Heart right ventricle (tissue), 16 donors: Measurements from ENCODE around the gene S100A14. TPM values are rescaled to one million over a fixed set of nuclear protein-coding genes. Genes with fewer than 3 reads are reported as not detected.
"Not testable (repeated sequence)": the region's sequence is repeated elsewhere in the genome, so short reads cannot be mapped to it uniquely, and the experiment has no call there.

ENCODE experiments used
- ATAC-seq, 8 donors: fragments of 200-7000 bp; cut with Tn5 transposase; one replicate each; pipeline ENCODE4 v1.9.1; 2020; ENCODE audit warnings: mild to moderate bottlenecking in 8 of 8, moderate library complexity in 8 of 8, moderate number of reproducible peaks in 1 of 8
- DNase-seq, 2 donors: peaks; one replicate each; pipeline ENCODE4 v3.0.0-alpha.2; 2020
- H3K27ac ChIP-seq, 10 donors: fragments of 200-600 bp; sonication (generic) in 2 of 10; one replicate each; pipeline versions ENCODE4 v1.5.0 to v1.8.0; 2020 to 2022; ENCODE audit warnings: mild to moderate bottlenecking in 3 of 10
- H3K27me3 ChIP-seq, 7 donors: fragments of 200-600 bp; one replicate each; pipeline ENCODE4 v1.8.0; 2021 to 2022; ENCODE audit warnings: mild to moderate bottlenecking in 2 of 7
- H3K36me3 ChIP-seq, 9 donors: fragments of 200-600 bp; sonication (generic) in 1 of 9; one replicate each; pipeline versions ENCODE4 v1.5.0 to v1.8.0; 2020 to 2022; ENCODE audit warnings: mild to moderate bottlenecking in 2 of 9
- H3K4me1 ChIP-seq, 9 donors: fragments of 200-600 bp; sonication (generic) in 1 of 9; one replicate each; pipeline versions ENCODE4 v1.5.0 to v1.8.0; 2020 to 2022; ENCODE audit warnings: mild to moderate bottlenecking in 4 of 9
- H3K4me3 ChIP-seq, 10 donors: fragments of 200-600 bp; sonication (generic) in 2 of 10; one replicate each; pipeline versions ENCODE4 v1.5.0 to v1.8.0; 2020 to 2022; ENCODE audit warnings: mild to moderate bottlenecking in 7 of 10, moderate library complexity in 2 of 10
- H3K9me3 ChIP-seq, 11 donors: fragments of 200-600 bp in 10 of 11; sonication (generic) in 2 of 11; one replicate each; pipeline versions ENCODE4 v1.5.0 to v1.8.0; 2013 to 2022; ENCODE audit warnings: mild to moderate bottlenecking in 2 of 11, control low read depth in 1 of 11, moderate library complexity in 1 of 11
- CTCF ChIP-seq, 9 donors: fragments of 200-600 bp; sonication (generic) in 2 of 9; IDR thresholded peaks; one replicate each; pipeline versions ENCODE4 v1.5.0 to v1.8.0; 2021 to 2022; ENCODE audit warnings: antibody characterized with exemption in 9 of 9, mild to moderate bottlenecking in 5 of 9, moderate library complexity in 1 of 9
- WGBS, 2 donors: extraction: QIAGEN DNeasy Blood & Tissue Kit; methylation state at CpG; one replicate each; pipeline ENCODE4 v1.1.7; 2013; ENCODE audit warnings: inconsistent platforms in 1 of 2; 5-methylcytosine and 5-hydroxymethylcytosine counted together
- intact Hi-C, 10 donors: fragments of 100-400 bp; cut with DNase I; formaldehyde crosslinking; loops; one replicate each; pipeline versions ENCODE4 v1.11.1 to v1.14.2; 2022
- polyA plus RNA-seq, 2 donors: library from polyadenylated mRNA; stranded (reverse); fragments of 200-250 nt; gene quantifications; one replicate each; pipeline ENCODE4 v1.2.3, GENCODE V29; 2013
- total RNA-seq, 10 donors: library from RNA; stranded (reverse); fragmentation: NEBNext Ultra II Directional in 3 of 10; extraction: Animal tissue kit (Norgen Biotek cat#: 25700) in 3 of 10; gene quantifications; one replicate each; pipeline versions ENCODE4 v1.2.1 to v1.2.4, GENCODE V29; 2021 to 2023
- donor health status: Arrhythmogenic right ventricular cardiomyopathy.
- donor health status: ischemic (EF 13 %, LVEDD 7.1; RV severe dilation, severe dysfunction).
- donor health status: healthy with polysubstance abuse.
- donor health status: DM: no; HTN: yes; CAD: no.
- donor health status: DM: no; HTN: no; CAD: no.
- donor health status: ischemic (EF 25% LVEDD 6.9; RV normal size, moderate dysfunction).
- donor health status: ischemic (EF 25% LVEDD 5.7; RV mildly dilated, moderate dysfunction).
- donor health status: healthy.
- donor health status: DM: yes; HTN: yes; CAD: no.
- donor health status: Ischemic cardiomyopathy.
- donor health status: ischemic (EF 35%, LVEDD 5.7; RV mildly dilated, moderate dysfunction).
- donor health status: nonischemic (EF 11% LVEDD 7.7; RV severe dilation, severe dysfunction).
- donor health status: DM: yes; HTN: yes; CAD: no.
- donor health status: PGD.
- donor health status: ischemic (EF 29% LVEDD 5.4; RV normal size, mild dysfunction).
- donor health status: nonischemic (EF 23%, LVEDD 6.1; RV moderate dilation, normal function).

S100A14 gene
- total and polyA plus RNA-seq, 12 donors = 0.80 to 7.3 (median 4.1) TPM

GRCh38 chr1:153587314-153587713 is 28.8 kb downstream of the S100A14 start:
- Histone ChIP-seq H3K4me1 (peaks cover 0 to 9% (median 0%) of the 10 kb centered on the region in 9 donors), H3K4me3 (no peak overlapping the region), H3K27ac (no peak overlapping the region), H3K36me3 (no peaks in the 10 kb centered on the region), H3K27me3 (no peaks in the 10 kb centered on the region), H3K9me3 (no peaks in the 10 kb centered on the region)
- peak in 3 of 8 donors; percentile 53 to 67 (median 55) for ATAC-seq
- 30 to 34% methylated on average over 5 of the region's 5 CpGs for WGBS, 2 donors
- intact Hi-C loops = loop anchor here in 1 of 10 donors (5.0 kb wide), 1 partner anchor 220 kb away; no protein-coding TSS in a partner anchor
- no peak for TF ChIP-seq CTCF (IDR thresholded peaks at IDR 0.05)
- DNase-seq = no peak

- H3K4me3 ChIP-seq = no peak overlapping the region
- no peaks in the 10 kb centered on the region for H3K9me3 ChIP-seq
- H3K4me1 ChIP-seq = peaks cover 0 to 9% (median 0%) of the 10 kb centered on the region in 9 donors
- no peak for ATAC-seq
- no peak for DNase-seq
- no peaks in the 10 kb centered on the region for H3K27me3 ChIP-seq
- 44 to 55% methylated on average over 1 of the region's 1 CpG for WGBS, 2 donors
- intact Hi-C loops = loop anchor here in 1 of 10 donors (5.0 kb wide), 1 partner anchor 219 kb away; no protein-coding TSS in a partner anchor
- no peak for TF ChIP-seq CTCF (IDR thresholded peaks at IDR 0.05)
- H3K36me3 ChIP-seq = no peaks in the 10 kb centered on the region
- H3K27ac ChIP-seq = no peak overlapping the region
Observed at GRCh38 chr1:153586347-153586746, 29.8 kb downstream of the S100A14 start.

DNA sequence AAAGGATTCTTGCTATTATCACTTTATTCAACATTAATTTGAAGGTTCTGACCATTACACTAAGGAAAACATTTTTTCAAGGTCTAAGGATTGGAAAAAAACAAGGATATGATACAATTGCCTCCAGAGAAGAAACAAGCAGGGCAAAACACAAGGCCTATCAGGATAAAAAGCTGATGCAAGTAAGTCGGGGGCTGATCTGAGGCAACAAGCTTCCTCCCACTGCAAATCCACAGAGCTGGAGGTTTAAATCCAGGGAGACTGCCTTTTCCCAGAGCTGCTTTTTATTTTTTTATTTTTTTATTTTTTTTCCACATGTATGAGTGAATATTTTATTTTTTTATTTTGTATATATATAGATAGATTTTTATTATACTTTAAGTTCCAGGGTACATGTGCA is 31.1 kb downstream of the S100A14 start:
- WGBS, 2 donors = 83 to 84% methylated on average over 1 of the region's 1 CpG
- no peak for ATAC-seq
- no peaks in the 10 kb centered on the region for H3K9me3 ChIP-seq
- no peak for DNase-seq
- no peak overlapping the region for H3K4me3 ChIP-seq
- TF ChIP-seq CTCF (IDR thresholded peaks at IDR 0.05) = no peak
- H3K27ac ChIP-seq = no peak overlapping the region
- intact Hi-C loops = loop anchor here in 1 of 10 donors (5.0 kb wide), 1 partner anchor 218 kb away; no protein-coding TSS in a partner anchor
- peaks cover 0 to 9% (median 0%) of the 10 kb centered on the region in 9 donors for H3K4me1 ChIP-seq
- no peaks in the 10 kb centered on the region for H3K36me3 ChIP-seq
- H3K27me3 ChIP-seq = no peaks in the 10 kb centered on the region

DNA sequence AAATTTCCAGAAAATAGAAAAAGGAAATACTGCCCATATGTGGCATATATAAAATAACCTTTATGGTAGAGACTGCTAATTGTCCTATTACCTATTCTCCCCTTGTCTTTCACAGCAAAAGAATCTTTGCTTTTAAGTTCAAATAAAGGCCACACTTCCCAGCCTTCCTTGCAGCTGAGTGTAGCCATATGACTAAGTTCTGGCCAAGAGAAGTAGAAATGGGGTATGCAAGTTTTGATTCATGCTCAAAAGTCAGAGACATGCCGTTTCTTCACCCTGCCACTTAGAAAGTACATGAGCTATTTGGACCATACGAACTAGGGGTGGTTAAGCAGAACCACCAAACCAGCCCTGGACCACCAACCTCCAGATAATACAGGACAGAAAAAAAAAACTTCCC is 32.1 kb downstream of the S100A14 start:
- DNase-seq (no peak), ATAC-seq (no peak)
- Histone ChIP-seq H3K9me3 (no peaks in the 10 kb centered on the region), H3K4me1 (peaks cover 0 to 9% (median 0%) of the 10 kb centered on the region in 9 donors), H3K27me3 (no peaks in the 10 kb centered on the region), H3K4me3 (no peak overlapping the region), H3K36me3 (no peaks in the 10 kb centered on the region), H3K27ac (no peak overlapping the region)
- intact Hi-C loops = no loop called here
- 86 to 93% methylated on average over 2 of the region's 2 CpGs for WGBS, 2 donors
- TF ChIP-seq CTCF (IDR thresholded peaks at IDR 0.05) = no peak

DNA sequence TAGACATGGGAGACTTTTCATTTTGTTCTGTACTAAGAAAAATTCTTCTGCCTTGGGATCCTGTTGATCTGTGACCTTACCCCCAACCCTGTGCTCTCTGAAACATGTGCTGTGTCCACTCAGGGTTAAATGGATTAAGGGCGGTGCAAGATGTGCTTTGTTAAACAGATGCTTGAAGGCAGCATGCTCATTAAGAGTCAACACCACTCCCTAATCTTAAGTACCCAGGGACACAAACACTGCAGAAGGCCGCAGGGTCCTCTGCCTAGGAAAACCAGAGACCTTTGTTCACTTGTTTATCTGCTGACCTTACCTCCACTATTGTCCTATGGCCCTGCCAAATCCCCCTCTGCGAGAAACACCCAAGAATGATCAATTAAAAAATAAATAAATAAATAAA is 32.6 kb downstream of the S100A14 start:
- 91 to 93% methylated on average over 2 to 3 of the region's 3 CpGs for WGBS, 2 donors
- H3K4me1 ChIP-seq, H3K36me3 ChIP-seq, H3K4me3 ChIP-seq, H3K27me3 ChIP-seq, H3K9me3 ChIP-seq, ATAC-seq, DNase-seq, intact Hi-C loops, H3K27ac ChIP-seq: not testable (repeated sequence)

- H3K27ac ChIP-seq, H3K4me1 ChIP-seq, H3K36me3 ChIP-seq, H3K4me3 ChIP-seq, DNase-seq, H3K9me3 ChIP-seq, H3K27me3 ChIP-seq, ATAC-seq, intact Hi-C loops: not testable (repeated sequence)
- WGBS, 2 donors = 91 to 96% methylated on average over 32 to 34 of the region's 34 CpGs
Observed at GRCh38 chr1:153582836-153583235, 33.3 kb downstream of the S100A14 start.
